DMS114 treated with DMSO at 0.1 percent for 48 hours (cell line): ENCODE measurements around the gene CNPY4.

Experiments
- DNase-seq: peaks from one replicate; lab custom pipeline; 2025; ENCODE audit not compliant: unreplicated experiment; lab: John Stamatoyannopoulos, UW

CNPY4 gene

GRCh38 chr7:100091411-100092181 lies 27.8 kb upstream of the CNPY4 start:
- no peak for DNase-seq

- DNase-seq: no peak
Measured at GRCh38 chr7:100093054-100093453, 26.4 kb upstream of the CNPY4 start.

GRCh38 chr7:100093498-100093897 lies 25.9 kb upstream of the CNPY4 start:
- no peak for DNase-seq

- DNase-seq: peak; percentile 11
Measured at GRCh38 chr7:100093925-100094486, 25.4 kb upstream of the CNPY4 start.

GRCh38 chr7:100095289-100095688 lies 24.1 kb upstream of the CNPY4 start:
- DNase-seq: no peak

GRCh38 chr7:100095704-100096103 lies 23.7 kb upstream of the CNPY4 start:
- DNase-seq: no peak

- DNase-seq: no peak
Measured at GRCh38 chr7:100098913-100099312, 20.5 kb upstream of the CNPY4 start.

- DNase-seq: no peak
Measured at GRCh38 chr7:100099452-100099851, 20.0 kb upstream of the CNPY4 start.

- peak; percentile 84 for DNase-seq
Measured at GRCh38 chr7:100100420-100101015, 18.9 kb upstream of the CNPY4 start.

- DNase-seq: peak; percentile 94
Measured at GRCh38 chr7:100101016-100101862, 18.2 kb upstream of the CNPY4 start, which contains the start of the genes AP4M1 and MCM7. Gene AP4M1 (plus strand): TSS chr7:100101643. CDS start chr7:100101715, 72 bp downstream. Gene MCM7 (minus strand): TSS chr7:100101397. CDS start chr7:100101294, 103 bp downstream.

GRCh38 chr7:100102950-100103840 lies 16.2 kb upstream of the CNPY4 start:
- no peak for DNase-seq

GRCh38 chr7:100105534-100105933 lies 13.9 kb upstream of the CNPY4 start:
- no peak for DNase-seq

GRCh38 chr7:100106633-100107032 lies 12.8 kb upstream of the CNPY4 start:
- DNase-seq: no peak

GRCh38 chr7:100107125-100107737 lies 12.2 kb upstream of the CNPY4 start:
- DNase-seq: no peak

- no peak for DNase-seq
Measured at GRCh38 chr7:100107890-100108289, 11.5 kb upstream of the CNPY4 start.

GRCh38 chr7:100109521-100110163 lies 9.8 kb upstream of the CNPY4 start:
- no peak for DNase-seq

GRCh38 chr7:100111156-100111555 lies 8.3 kb upstream of the CNPY4 start:
- DNase-seq: no peak

- no peak for DNase-seq
Measured at GRCh38 chr7:100111914-100112313, 7.5 kb upstream of the CNPY4 start.

GRCh38 chr7:100115026-100115425 lies 4.4 kb upstream of the CNPY4 start:
- no peak for DNase-seq
